H9 (cell line): Measurements from ENCODE around the gene SLC30A3. TPM values are rescaled to one million over a fixed set of nuclear protein-coding genes. Genes with fewer than 3 reads are reported as not detected.

ENCODE experiments used
- DNase-seq: peaks from one replicate; pipeline ENCODE4 v3.0.0-alpha.2; 2017
- H2AFZ ChIP-seq: one replicate; pipeline ENCODE4 v1.6.1; 2013; ENCODE audit warnings: mild to moderate bottlenecking, low read length, control low read depth, moderate library complexity
- H2AK5ac ChIP-seq: 2 replicates; pipeline ENCODE4 v1.6.1; 2013; ENCODE audit warnings: low read length, control low read depth, mixed read lengths; ENCODE audit not compliant: insufficient read length
- H2BK120ac ChIP-seq: one replicate; pipeline ENCODE4 v1.6.1; 2013; ENCODE audit warnings: low read depth, mild to moderate bottlenecking, low read length, control low read depth, inconsistent platforms; ENCODE audit not compliant: poor library complexity, severe bottlenecking
- H2BK12ac ChIP-seq: 2 replicates; pipeline ENCODE4 v1.6.1; 2013; ENCODE audit warnings: low read length, control low read depth, mixed read lengths, low read depth; ENCODE audit not compliant: insufficient read length
- H2BK15ac ChIP-seq: 2 replicates; pipeline ENCODE4 v1.6.1; 2013; ENCODE audit warnings: low read depth, low read length, control low read depth
- H2BK20ac ChIP-seq: one replicate; pipeline ENCODE4 v1.6.1; 2013; ENCODE audit warnings: low read depth, mild to moderate bottlenecking, low read length, control low read depth, inconsistent platforms; ENCODE audit not compliant: poor library complexity, severe bottlenecking
- H2BK5ac ChIP-seq: 2 replicates; pipeline ENCODE4 v1.6.1; 2013; ENCODE audit warnings: low read length, control low read depth, mixed read lengths; ENCODE audit not compliant: insufficient read length
- H3K14ac ChIP-seq: 2 replicates; pipeline ENCODE4 v1.6.1; 2013; ENCODE audit warnings: low read length, control low read depth; ENCODE audit not compliant: insufficient read depth
- H3K18ac ChIP-seq: 2 replicates; pipeline ENCODE4 v1.6.1; 2013; ENCODE audit warnings: low read depth, mild to moderate bottlenecking, mixed read lengths, low read length, control low read depth; ENCODE audit not compliant: insufficient read length
- H3K23ac ChIP-seq: 2 replicates; pipeline ENCODE4 v1.6.1; 2013; ENCODE audit warnings: low read length, control low read depth, mixed read lengths, low read depth; ENCODE audit not compliant: insufficient read length
- H3K23me2 ChIP-seq: 2 replicates; pipeline ENCODE4 v1.6.1; 2013; ENCODE audit warnings: low read depth, mild to moderate bottlenecking, mixed read lengths, low read length, control low read depth; ENCODE audit not compliant: insufficient read length, poor library complexity, severe bottlenecking
- H3K27ac ChIP-seq: 2 replicates; pipeline ENCODE4 v1.5.1; 2013; ENCODE audit warnings: low read length, control low read depth, mixed read lengths, low read depth; ENCODE audit not compliant: insufficient read length
- H3K27me3 ChIP-seq: 2 replicates; pipeline ENCODE4 v1.6.1; 2013; ENCODE audit warnings: low read length, control low read depth, inconsistent platforms; ENCODE audit not compliant: insufficient read depth
- H3K4ac ChIP-seq: 2 replicates; pipeline ENCODE4 v1.6.1; 2013; ENCODE audit warnings: low read depth, mild to moderate bottlenecking, control low read depth, inconsistent platforms, low read length, moderate library complexity
- H3K4me1 ChIP-seq: 2 replicates; pipeline ENCODE4 v1.6.1; 2013; ENCODE audit warnings: low read length, control low read depth, inconsistent platforms; ENCODE audit not compliant: insufficient read depth
- H3K4me2 ChIP-seq: 2 replicates; pipeline ENCODE4 v1.6.1; 2013; ENCODE audit warnings: low read length, control low read depth, mixed read lengths; ENCODE audit not compliant: insufficient read length, insufficient read depth
- H3K56ac ChIP-seq: 2 replicates; pipeline ENCODE4 v1.6.1; 2013; ENCODE audit warnings: low read depth, mild to moderate bottlenecking, mixed read lengths, low read length, control low read depth; ENCODE audit not compliant: insufficient read length
- H3K79me1 ChIP-seq: 2 replicates; pipeline ENCODE4 v1.6.1; 2013; ENCODE audit warnings: low read depth, mild to moderate bottlenecking, moderate library complexity, low read length, control low read depth, inconsistent platforms; ENCODE audit not compliant: insufficient read depth, poor library complexity, severe bottlenecking
- H3K79me2 ChIP-seq: 2 replicates; pipeline ENCODE4 v1.6.1; 2013; ENCODE audit warnings: low read length, control low read depth, inconsistent platforms; ENCODE audit not compliant: insufficient read depth
- H3K9ac ChIP-seq: 2 replicates; pipeline ENCODE4 v1.6.1; 2013; ENCODE audit warnings: low read length, control low read depth, mixed read lengths; ENCODE audit not compliant: insufficient read length; ENCODE audit errors: extremely low read depth
- H3K9me3 ChIP-seq: one replicate; pipeline ENCODE4 v1.6.1; 2013; ENCODE audit warnings: low read depth, low read length, inconsistent platforms; ENCODE audit not compliant: control insufficient read depth
- H3T11ph ChIP-seq: one replicate; pipeline ENCODE4 v1.6.1; 2013; ENCODE audit warnings: mild to moderate bottlenecking, low read length, control low read depth, inconsistent platforms
- H4K20me1 ChIP-seq: one replicate; pipeline ENCODE4 v1.6.1; 2013; ENCODE audit not compliant: control insufficient read depth, insufficient read length, insufficient read depth
- H4K5ac ChIP-seq: 2 replicates; pipeline ENCODE4 v1.6.1; 2013; ENCODE audit warnings: low read depth, mild to moderate bottlenecking, mixed read lengths, low read length, control low read depth; ENCODE audit not compliant: insufficient read length
- H4K8ac ChIP-seq: replicated peaks from 2 replicates; pipeline ENCODE4 v1.6.1; 2013; ENCODE audit warnings: low read length, control low read depth, mixed read lengths, low read depth; ENCODE audit not compliant: insufficient read length
- H4K91ac ChIP-seq: 2 replicates; pipeline ENCODE4 v1.6.1; 2013; ENCODE audit warnings: low read depth, mild to moderate bottlenecking, moderate library complexity, mixed read lengths, low read length, control low read depth; ENCODE audit not compliant: insufficient read length
- H3K27ac Mint-ChIP-seq, 3 experiments: 2 replicates in 2 of 3; 3 replicates in 1 of 3; pipeline ENCODE4 v1.8.0; 2020 to 2021; ENCODE audit warnings: mixed read lengths in 3 of 3, mild to moderate bottlenecking in 1 of 3, moderate library complexity in 1 of 3
- H3K27me3 Mint-ChIP-seq: 2 replicates; pipeline ENCODE4 v1.8.0; 2021; ENCODE audit warnings: low read depth, mild to moderate bottlenecking, moderate library complexity, mixed read lengths
- H3K36me3 Mint-ChIP-seq, 3 experiments: 2 replicates in 2 of 3; 3 replicates in 1 of 3; pipeline ENCODE4 v1.8.0; 2020 to 2021; ENCODE audit warnings: low read depth in 3 of 3, mixed read lengths in 3 of 3; ENCODE audit not compliant: insufficient read depth in 1 of 3
- H3K4me1 Mint-ChIP-seq, 2 experiments: 2 replicates each; pipeline ENCODE4 v1.8.0; 2020; ENCODE audit warnings: mixed read lengths in 2 of 2
- H3K4me3 Mint-ChIP-seq, 2 experiments: 2 replicates in 1 of 2; 3 replicates in 1 of 2; pipeline ENCODE4 v1.8.0; 2020 to 2021; ENCODE audit warnings: mild to moderate bottlenecking in 2 of 2, mixed read lengths in 2 of 2, moderate library complexity in 1 of 2
- H3K9me3 Mint-ChIP-seq, 2 experiments: 2 replicates in 1 of 2; 3 replicates in 1 of 2; pipeline ENCODE4 v1.8.0; 2020; ENCODE audit warnings: mild to moderate bottlenecking in 2 of 2, mixed read lengths in 2 of 2, moderate library complexity in 1 of 2
- WGBS: extraction: QIAGEN DNeasy Blood & Tissue Kit; methylation state at CpG from one replicate; pipeline ENCODE4 v1.1.7; 2013; ENCODE audit warnings: missing lambda C conversion rate, low lambda C conversion rate, mixed read lengths; ENCODE audit not compliant: insufficient read length; ENCODE audit errors: extremely low coverage; 5-methylcytosine and 5-hydroxymethylcytosine counted together
- total RNA-seq: library from RNA; stranded (reverse); gene quantifications from 2 replicates; pipeline ENCODE4 v1.2.1, GENCODE V29; 2021
- TF ChIP-seq, protein P1 (sequence below): fragments of 200-600 bp; sonication (generic); conservative IDR thresholded peaks from 3 replicates; pipeline ENCODE4 v1.8.0; 2021; ENCODE audit warnings: antibody characterized with exemption, mild to moderate bottlenecking

The SLC30A3 gene
- total RNA-seq, 1 experiment from 2014 or later, result 2.5 TPM

GRCh38 chr2:27296481-27296880, 33.6 kb upstream of the SLC30A3 start:
- no CpG with 5 or more reads among the region's 4 CpGs for WGBS
- no peak overlapping the region for H3K27ac Mint-ChIP-seq
- H3T11ph ChIP-seq, result no peak overlapping the region

More at GRCh38 chr2:27296481-27296880, 33.6 kb upstream of the SLC30A3 start:
- Histone ChIP-seq H3K4me2 (no peak overlapping the region), H3K18ac (no peak overlapping the region), H2BK120ac (no peak overlapping the region), H4K20me1 (no peaks in the 10 kb centered on the region), H2BK12ac (no peak overlapping the region), H2BK15ac (no peak overlapping the region), H4K5ac (no peak overlapping the region), H4K91ac (no peak overlapping the region), H3K9ac (no peak overlapping the region), H3K27ac (no peak overlapping the region), H2BK20ac (no peak overlapping the region), H3K27me3 (no peaks in the 10 kb centered on the region), H3K9me3 (no peaks in the 10 kb centered on the region), H2AK5ac (no peak overlapping the region), H3K23me2 (no peaks in the 10 kb centered on the region), H3K14ac (no peak overlapping the region), H3K56ac (no peak overlapping the region), H3K79me2 (no peaks in the 10 kb centered on the region), H3K79me1 (no peaks in the 10 kb centered on the region), H2AFZ (no peak overlapping the region), H3K4me1 (no peaks in the 10 kb centered on the region; the same call in 1 of the 2 replicates), H3K4ac (no peak overlapping the region), H2BK5ac (no peak overlapping the region), H4K8ac (no peak overlapping the region), H3K23ac (no peak overlapping the region)
- Mint-ChIP-seq H3K4me3 (no peak overlapping the region), H3K27me3 (peaks cover 4% of the 10 kb centered on the region; the same call in 1 of the 2 replicates), H3K9me3 (no peaks in the 10 kb centered on the region), H3K36me3 (no peaks in the 10 kb centered on the region), H3K4me1 (peaks cover 7 to 13% of the 10 kb centered on the region in 2 experiments)
- no peak for DNase-seq
- TF ChIP-seq, protein P1, sequence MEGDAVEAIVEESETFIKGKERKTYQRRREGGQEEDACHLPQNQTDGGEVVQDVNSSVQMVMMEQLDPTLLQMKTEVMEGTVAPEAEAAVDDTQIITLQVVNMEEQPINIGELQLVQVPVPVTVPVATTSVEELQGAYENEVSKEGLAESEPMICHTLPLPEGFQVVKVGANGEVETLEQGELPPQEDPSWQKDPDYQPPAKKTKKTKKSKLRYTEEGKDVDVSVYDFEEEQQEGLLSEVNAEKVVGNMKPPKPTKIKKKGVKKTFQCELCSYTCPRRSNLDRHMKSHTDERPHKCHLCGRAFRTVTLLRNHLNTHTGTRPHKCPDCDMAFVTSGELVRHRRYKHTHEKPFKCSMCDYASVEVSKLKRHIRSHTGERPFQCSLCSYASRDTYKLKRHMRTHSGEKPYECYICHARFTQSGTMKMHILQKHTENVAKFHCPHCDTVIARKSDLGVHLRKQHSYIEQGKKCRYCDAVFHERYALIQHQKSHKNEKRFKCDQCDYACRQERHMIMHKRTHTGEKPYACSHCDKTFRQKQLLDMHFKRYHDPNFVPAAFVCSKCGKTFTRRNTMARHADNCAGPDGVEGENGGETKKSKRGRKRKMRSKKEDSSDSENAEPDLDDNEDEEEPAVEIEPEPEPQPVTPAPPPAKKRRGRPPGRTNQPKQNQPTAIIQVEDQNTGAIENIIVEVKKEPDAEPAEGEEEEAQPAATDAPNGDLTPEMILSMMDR, result no peak
